ENCODE data around the gene BLTP2. TPM values are rescaled to one million over a fixed set of nuclear protein-coding genes. Genes with fewer than 3 reads are reported as not detected.

Gene BLTP2
- total RNA-seq, result 49.8 TPM
- 18.6 TPM for polyA plus RNA-seq
- long read RNA-seq, donor 1, partial matches to known transcripts, result 0 of 1 reads
- long read RNA-seq, donor 1, other reads (novel, unspliced or antisense), result 0 of 1 reads
- long read RNA-seq, donor 2, result 0 reads
- long read RNA-seq, donor 3, full-length matches to known transcripts, result 5 of 5 reads
- long read RNA-seq, donor 3, partial matches to known transcripts, result 0 of 5 reads
- long read RNA-seq, donor 3, other reads (novel, unspliced or antisense), result 0 of 5 reads
- long read RNA-seq, donor 4, partial matches to known transcripts, result 0 of 7 reads
- long read RNA-seq, donor 4, other reads (novel, unspliced or antisense), result 0 of 7 reads
- long read RNA-seq, donor 5, partial matches to known transcripts, result 11 of 18 reads
- long read RNA-seq, donor 5, other reads (novel, unspliced or antisense), result 0 of 18 reads
- long read RNA-seq, donor 6, partial matches to known transcripts, result 0 of 5 reads
- long read RNA-seq, donor 6, other reads (novel, unspliced or antisense), result 0 of 5 reads
- long read RNA-seq, donor 7, partial matches to known transcripts, result 77 of 81 reads
- long read RNA-seq, donor 7, other reads (novel, unspliced or antisense), result 0 of 81 reads
- long read RNA-seq, donor 8, partial matches to known transcripts, result 294 of 1,144 reads
- long read RNA-seq, donor 8, other reads (novel, unspliced or antisense), result 845 of 1,144 reads
- long read RNA-seq, donor 9, partial matches to known transcripts, result 0 of 2 reads
- long read RNA-seq, donor 9, other reads (novel, unspliced or antisense), result 0 of 2 reads
- long read RNA-seq, donor 10, partial matches to known transcripts, result 0 of 4 reads
- long read RNA-seq, donor 10, other reads (novel, unspliced or antisense), result 0 of 4 reads

- WGBS, result under 1% methylated on average over 89 of the region's 89 CpGs
- Histone ChIP-seq H3K9me3 (ENCODE audit: control insufficient read depth in 2 of 2, insufficient read depth in 1 of 2, low read length in 1 of 2) (no peaks in the 10 kb centered on the region), H3K36me3 (ENCODE audit: control insufficient read depth in 2 of 2, insufficient read depth in 2 of 2, low read length in 1 of 2) (peaks cover 34 to 45% of the 10 kb centered on the region in 2 donors), H3K27me3 (ENCODE audit: control insufficient read depth in 2 of 2, insufficient read depth in 1 of 2, low read length in 1 of 2) (no peaks in the 10 kb centered on the region), H3K4me1 (ENCODE audit: control insufficient read depth in 2 of 2, insufficient read depth in 2 of 2, low read length in 2 of 2) (peaks cover 13 to 26% of the 10 kb centered on the region in 2 donors), H3K27ac (ENCODE audit: low read depth in 1 of 2, low read length in 1 of 2) (peak within 1 kb of the TSS; percentile 82 to 92), H3K4me3 (ENCODE audit: low read length in 2 of 2) (peak within 1 kb of the TSS; percentile 87 to 98)
- DNase-seq (ENCODE audit: low read depth in 6 of 9, low spot score in 9 of 9), result peak; percentile 78 to 96 (median 89)
Observed at GRCh38 chr17:28644787-28645575, at the start of gene BLTP2. TSS of gene BLTP2 (minus strand) at chr17:28645158. CDS start at chr17:28645056, 102 bp downstream.

GRCh38 chr17:28693869-28694268, 48.9 kb upstream of the BLTP2 start:
- no peak for DNase-seq (ENCODE audit: low read depth in 6 of 9, low spot score in 9 of 9)

DNA sequence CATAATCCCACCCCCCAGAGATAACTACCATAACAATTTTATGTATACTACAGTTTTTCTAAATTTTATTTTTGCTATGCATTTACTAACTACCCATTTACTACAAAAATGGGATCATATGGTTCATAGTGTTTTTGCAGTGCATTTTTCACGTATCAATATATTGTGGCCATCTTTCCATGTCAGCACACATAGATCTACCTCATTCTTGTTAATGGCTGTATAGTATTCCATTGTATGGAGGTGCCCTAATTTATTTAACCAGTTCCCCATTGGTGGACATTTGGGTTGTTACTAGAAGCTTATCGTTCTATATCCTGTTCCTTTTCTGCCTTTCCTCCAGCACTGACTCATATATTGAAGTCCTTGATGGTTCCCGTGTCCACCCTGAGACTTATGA, 44.1 kb upstream of the BLTP2 start:
- H3K9me3 ChIP-seq (ENCODE audit: control insufficient read depth in 2 of 2, insufficient read depth in 1 of 2, low read length in 1 of 2), result no peaks in the 10 kb centered on the region
- H3K4me3 ChIP-seq (ENCODE audit: low read length in 2 of 2), result no peak overlapping the region
- DNase-seq (ENCODE audit: low read depth in 6 of 9, low spot score in 9 of 9), result no peak
- no peaks in the 10 kb centered on the region for H3K27me3 ChIP-seq (ENCODE audit: control insufficient read depth in 2 of 2, insufficient read depth in 1 of 2, low read length in 1 of 2)
- H3K27ac ChIP-seq (ENCODE audit: low read depth in 1 of 2, low read length in 1 of 2), result no peak overlapping the region
- no peaks in the 10 kb centered on the region for H3K4me1 ChIP-seq (ENCODE audit: control insufficient read depth in 2 of 2, insufficient read depth in 2 of 2, low read length in 2 of 2)
- over 99% methylated on average over 3 of the region's 3 CpGs for WGBS
- H3K36me3 ChIP-seq (ENCODE audit: control insufficient read depth in 2 of 2, insufficient read depth in 2 of 2, low read length in 1 of 2), result peaks cover 76 to 84% of the 10 kb centered on the region in 2 donors

More at GRCh38 chr17:28693869-28694268, 48.9 kb upstream of the BLTP2 start:
- Histone ChIP-seq H3K36me3 (ENCODE audit: control insufficient read depth in 2 of 2, insufficient read depth in 2 of 2, low read length in 1 of 2) (peaks cover 83 to 85% of the 10 kb centered on the region in 2 donors), H3K9me3 (ENCODE audit: control insufficient read depth in 2 of 2, insufficient read depth in 1 of 2, low read length in 1 of 2) (no peaks in the 10 kb centered on the region), H3K27ac (ENCODE audit: low read depth in 1 of 2, low read length in 1 of 2) (no peak overlapping the region), H3K4me3 (ENCODE audit: low read length in 2 of 2) (no peak overlapping the region), H3K27me3 (ENCODE audit: control insufficient read depth in 2 of 2, insufficient read depth in 1 of 2, low read length in 1 of 2) (no peaks in the 10 kb centered on the region), H3K4me1 (ENCODE audit: control insufficient read depth in 2 of 2, insufficient read depth in 2 of 2, low read length in 2 of 2) (no peaks in the 10 kb centered on the region)
- 98% methylated on average over 1 of the region's 1 CpG for WGBS

GRCh38 chr17:28688481-28688880, 43.5 kb upstream of the BLTP2 start:
- DNase-seq (ENCODE audit: low read depth in 6 of 9, low spot score in 9 of 9), result no peak
- peaks cover 75 to 84% of the 10 kb centered on the region in 2 donors for H3K36me3 ChIP-seq (ENCODE audit: control insufficient read depth in 2 of 2, insufficient read depth in 2 of 2, low read length in 1 of 2)
- no peaks in the 10 kb centered on the region for H3K4me1 ChIP-seq (ENCODE audit: control insufficient read depth in 2 of 2, insufficient read depth in 2 of 2, low read length in 2 of 2)
- H3K27ac ChIP-seq (ENCODE audit: low read depth in 1 of 2, low read length in 1 of 2), result no peak overlapping the region
- no peaks in the 10 kb centered on the region for H3K27me3 ChIP-seq (ENCODE audit: control insufficient read depth in 2 of 2, insufficient read depth in 1 of 2, low read length in 1 of 2)
- no peak overlapping the region for H3K4me3 ChIP-seq (ENCODE audit: low read length in 2 of 2)
- WGBS, result over 99% methylated on average over 4 of the region's 4 CpGs
- H3K9me3 ChIP-seq (ENCODE audit: control insufficient read depth in 2 of 2, insufficient read depth in 1 of 2, low read length in 1 of 2), result no peaks in the 10 kb centered on the region

GRCh38 chr17:28686296-28686695, 41.3 kb upstream of the BLTP2 start:
- H3K27ac ChIP-seq (ENCODE audit: low read depth in 1 of 2, low read length in 1 of 2), result no peak overlapping the region
- no peak for DNase-seq (ENCODE audit: low read depth in 6 of 9, low spot score in 9 of 9)
- no peak overlapping the region for H3K4me3 ChIP-seq (ENCODE audit: low read length in 2 of 2)
- no peaks in the 10 kb centered on the region for H3K9me3 ChIP-seq (ENCODE audit: control insufficient read depth in 2 of 2, insufficient read depth in 1 of 2, low read length in 1 of 2)
- 96% methylated on average over 4 of the region's 4 CpGs for WGBS
- peaks cover 88 to 97% of the 10 kb centered on the region in 2 donors for H3K36me3 ChIP-seq (ENCODE audit: control insufficient read depth in 2 of 2, insufficient read depth in 2 of 2, low read length in 1 of 2)
- no peaks in the 10 kb centered on the region for H3K27me3 ChIP-seq (ENCODE audit: control insufficient read depth in 2 of 2, insufficient read depth in 1 of 2, low read length in 1 of 2)
- H3K4me1 ChIP-seq (ENCODE audit: control insufficient read depth in 2 of 2, insufficient read depth in 2 of 2, low read length in 2 of 2), result no peaks in the 10 kb centered on the region

DNA sequence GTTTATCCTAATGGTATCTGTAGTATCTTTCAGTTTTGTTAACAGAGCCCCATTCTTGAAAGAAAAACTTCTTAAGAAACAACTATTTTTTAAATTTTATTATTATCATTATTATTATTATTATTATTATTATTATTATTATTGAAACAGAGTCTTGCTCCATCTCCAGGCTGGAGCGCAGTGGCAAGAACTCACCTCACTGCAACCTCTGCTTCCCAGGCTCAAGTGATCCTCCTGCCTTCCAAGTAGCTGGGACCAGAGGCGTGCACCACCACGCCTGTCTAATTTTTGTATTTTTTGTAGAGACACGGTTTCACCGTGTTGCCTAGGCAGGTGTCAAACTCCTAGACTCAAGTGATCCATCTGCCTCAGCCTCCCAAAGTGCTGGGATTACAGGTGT, 40.4 kb upstream of the BLTP2 start:
- WGBS, result over 99% methylated on average over 5 of the region's 5 CpGs
- no peak for DNase-seq (ENCODE audit: low read depth in 6 of 9, low spot score in 9 of 9)

DNA sequence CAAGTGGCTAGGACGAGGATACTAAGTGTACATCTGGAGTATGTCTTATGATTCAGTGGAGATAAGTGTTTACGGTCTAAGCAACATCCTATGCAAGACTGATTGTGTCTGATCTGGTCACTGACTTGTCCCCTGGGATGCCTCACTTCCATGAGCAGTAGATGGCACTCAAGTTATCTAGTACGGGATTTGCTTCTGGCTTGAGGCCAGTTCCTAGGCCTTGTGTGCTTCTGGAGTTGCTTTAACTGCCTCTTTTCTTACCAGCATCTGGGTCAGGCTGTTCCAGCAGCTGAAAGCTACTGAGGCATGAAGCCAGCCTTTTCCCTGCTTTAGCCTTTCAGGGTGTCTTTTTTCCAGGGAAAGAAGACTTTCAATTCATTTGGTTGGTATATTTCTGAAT, 40.0 kb upstream of the BLTP2 start:
- H3K27ac ChIP-seq (ENCODE audit: low read depth in 1 of 2, low read length in 1 of 2), result no peak overlapping the region
- DNase-seq (ENCODE audit: low read depth in 6 of 9, low spot score in 9 of 9), result no peak
- no peaks in the 10 kb centered on the region for H3K4me1 ChIP-seq (ENCODE audit: control insufficient read depth in 2 of 2, insufficient read depth in 2 of 2, low read length in 2 of 2)
- H3K9me3 ChIP-seq (ENCODE audit: control insufficient read depth in 2 of 2, insufficient read depth in 1 of 2, low read length in 1 of 2), result no peaks in the 10 kb centered on the region
- H3K27me3 ChIP-seq (ENCODE audit: control insufficient read depth in 2 of 2, insufficient read depth in 1 of 2, low read length in 1 of 2), result no peaks in the 10 kb centered on the region
- peaks cover 84 to 95% of the 10 kb centered on the region in 2 donors for H3K36me3 ChIP-seq (ENCODE audit: control insufficient read depth in 2 of 2, insufficient read depth in 2 of 2, low read length in 1 of 2)
- H3K4me3 ChIP-seq (ENCODE audit: low read length in 2 of 2), result no peak overlapping the region
- 88% methylated on average over 3 of the region's 3 CpGs for WGBS

More for the DNA sequence above, 40.4 kb upstream of the BLTP2 start:
- H3K4me3 ChIP-seq (ENCODE audit: low read length in 2 of 2), result no peak overlapping the region
- no peaks in the 10 kb centered on the region for H3K9me3 ChIP-seq (ENCODE audit: control insufficient read depth in 2 of 2, insufficient read depth in 1 of 2, low read length in 1 of 2)
- H3K27ac ChIP-seq (ENCODE audit: low read depth in 1 of 2, low read length in 1 of 2), result no peak overlapping the region
- no peaks in the 10 kb centered on the region for H3K4me1 ChIP-seq (ENCODE audit: control insufficient read depth in 2 of 2, insufficient read depth in 2 of 2, low read length in 2 of 2)
- H3K27me3 ChIP-seq (ENCODE audit: control insufficient read depth in 2 of 2, insufficient read depth in 1 of 2, low read length in 1 of 2), result no peaks in the 10 kb centered on the region
- H3K36me3 ChIP-seq (ENCODE audit: control insufficient read depth in 2 of 2, insufficient read depth in 2 of 2, low read length in 1 of 2), result peaks cover 88 to 97% of the 10 kb centered on the region in 2 donors

GRCh38 chr17:28682655-28683054, 37.7 kb upstream of the BLTP2 start:
- H3K27me3 ChIP-seq (ENCODE audit: control insufficient read depth in 2 of 2, insufficient read depth in 1 of 2, low read length in 1 of 2), result no peaks in the 10 kb centered on the region
- H3K4me3 ChIP-seq (ENCODE audit: low read length in 2 of 2), result no peak overlapping the region
- DNase-seq (ENCODE audit: low read depth in 6 of 9, low spot score in 9 of 9), result no peak
- H3K4me1 ChIP-seq (ENCODE audit: control insufficient read depth in 2 of 2, insufficient read depth in 2 of 2, low read length in 2 of 2), result no peaks in the 10 kb centered on the region
- H3K36me3 ChIP-seq (ENCODE audit: control insufficient read depth in 2 of 2, insufficient read depth in 2 of 2, low read length in 1 of 2), result peaks cover 81 to 93% of the 10 kb centered on the region in 2 donors
- 98% methylated on average over 11 of the region's 11 CpGs for WGBS
- H3K27ac ChIP-seq (ENCODE audit: low read depth in 1 of 2, low read length in 1 of 2), result no peak overlapping the region
- H3K9me3 ChIP-seq (ENCODE audit: control insufficient read depth in 2 of 2, insufficient read depth in 1 of 2, low read length in 1 of 2), result no peaks in the 10 kb centered on the region

All from thymus (tissue), 14 donors.